IMR-90 (cell line): ENCODE measurements around the gene FBXW8. TPM values are rescaled to one million over a fixed set of nuclear protein-coding genes. Genes with fewer than 3 reads are reported as not detected.

Experiments
- ATAC-seq: fragments of 200-7000 bp; cut with Tn5 transposase; 2 replicates; pipeline ENCODE4 v1.9.1; 2020; ENCODE audit warnings: low read depth, mild to moderate bottlenecking, moderate library complexity
- BruUV-seq: library from RNA; stranded (reverse); fragments of 400-500 nt; replicated peaks from 2 replicates; lab custom pipeline; 2021; lab: Mats Ljungman, UMichigan
- CTCF ChIA-PET: fragments of 300-600 bp; formaldehyde crosslinking; extraction: SDS; loops from one replicate; lab custom pipeline; 2021; ENCODE audit warnings: antibody characterized with exemption; lab: Yijun Ruan, JAX
- POLR2A ChIA-PET: fragments of 300-600 bp; sonication (Branson Sonifier 250); formaldehyde crosslinking; loops from one replicate; lab custom pipeline; 2022; ENCODE audit warnings: antibody characterized with exemption; ENCODE audit not compliant: unreplicated experiment; lab: Charles Lee
- DNase-seq: peaks from one replicate; pipeline ENCODE4 v3.0.0; 2013
- H2AFZ ChIP-seq: replicated peaks from 2 replicates; pipeline ENCODE3; 2013; ENCODE audit warnings: low read length, mild to moderate bottlenecking; ENCODE audit not compliant: poor library complexity
- H2AK5ac ChIP-seq: 2 replicates; pipeline ENCODE4 v1.6.1; 2013; ENCODE audit warnings: low read depth, low read length, inconsistent platforms
- H2AK9ac ChIP-seq: replicated peaks from 2 replicates; pipeline ENCODE3; 2013; ENCODE audit warnings: mild to moderate bottlenecking, low read depth, low read length, moderate library complexity; ENCODE audit not compliant: poor library complexity
- H2BK120ac ChIP-seq: 2 replicates; pipeline ENCODE4 v1.6.1; 2013; ENCODE audit warnings: low read depth, low read length, inconsistent platforms
- H2BK15ac ChIP-seq: 3 replicates; pipeline ENCODE4 v1.6.1; 2013; ENCODE audit warnings: low read depth, low read length, inconsistent platforms
- H2BK20ac ChIP-seq: 2 replicates; pipeline ENCODE4 v1.6.1; 2013; ENCODE audit warnings: low read depth, mild to moderate bottlenecking, inconsistent platforms, low read length, moderate library complexity
- H2BK5ac ChIP-seq: 2 replicates; pipeline ENCODE4 v1.6.1; 2013; ENCODE audit warnings: mild to moderate bottlenecking, low read depth, low read length, inconsistent platforms; ENCODE audit not compliant: poor library complexity, severe bottlenecking
- H3K14ac ChIP-seq: replicated peaks from 2 replicates; pipeline ENCODE4 v1.6.1; 2013; ENCODE audit warnings: low read depth, low read length, inconsistent platforms
- H3K18ac ChIP-seq: 2 replicates; pipeline ENCODE4 v1.6.1; 2013; ENCODE audit warnings: low read depth, low read length, control low read depth
- H3K23ac ChIP-seq: 2 replicates; pipeline ENCODE4 v1.6.1; 2013; ENCODE audit warnings: low read depth, low read length, inconsistent platforms
- H3K27ac ChIP-seq: 2 replicates; pipeline ENCODE4 v1.5.1; 2013; ENCODE audit warnings: mild to moderate bottlenecking, control low read depth, low read length; ENCODE audit not compliant: insufficient read depth
- H3K27me3 ChIP-seq: 2 replicates; pipeline ENCODE4 v1.6.1; 2013; ENCODE audit warnings: low read length; ENCODE audit not compliant: control insufficient read depth, insufficient read depth
- H3K36me3 ChIP-seq: 2 replicates; pipeline ENCODE4 v1.6.1; 2013; ENCODE audit warnings: low read length, mixed read lengths; ENCODE audit not compliant: control insufficient read depth, insufficient read depth
- H3K4ac ChIP-seq: 2 replicates; pipeline ENCODE4 v1.6.1; 2013; ENCODE audit warnings: low read depth, low read length, inconsistent platforms
- H3K4me1 ChIP-seq: 2 replicates; pipeline ENCODE4 v1.6.1; 2013; ENCODE audit warnings: low read length, mixed read lengths; ENCODE audit not compliant: control insufficient read depth, insufficient read depth
- H3K4me2 ChIP-seq: 2 replicates; pipeline ENCODE4 v1.6.1; 2013; ENCODE audit warnings: low read depth, mild to moderate bottlenecking, control low read depth, low read length, moderate library complexity
- H3K4me3 ChIP-seq: 2 replicates; pipeline ENCODE4 v1.5.1; 2013; ENCODE audit warnings: low read depth, mild to moderate bottlenecking, control low read depth, low read length, moderate library complexity; ENCODE audit not compliant: insufficient read depth
- H3K56ac ChIP-seq: 2 replicates; pipeline ENCODE4 v1.6.1; 2013; ENCODE audit warnings: low read length, inconsistent platforms; ENCODE audit not compliant: insufficient read depth; ENCODE audit errors: extremely low read depth
- H3K79me1 ChIP-seq, 2 experiments: 2 replicates each; pipeline ENCODE4 v1.6.1; 2013; ENCODE audit warnings: low read length in 2 of 2, inconsistent platforms in 1 of 2, low read depth in 1 of 2
- H3K9ac ChIP-seq: 2 replicates; pipeline ENCODE4 v1.6.1; 2013; ENCODE audit warnings: low read depth, low read length, control low read depth
- H3K9me1 ChIP-seq: 2 replicates; pipeline ENCODE4 v1.6.1; 2013; ENCODE audit warnings: low read length, inconsistent platforms; ENCODE audit not compliant: insufficient read depth
- H3K9me3 ChIP-seq: 2 replicates; pipeline ENCODE4 v1.6.1; 2013; ENCODE audit warnings: low read length; ENCODE audit not compliant: control insufficient read depth, insufficient read depth
- H4K20me1 ChIP-seq: 2 replicates; pipeline ENCODE4 v1.6.1; 2013; ENCODE audit warnings: low read length, inconsistent platforms; ENCODE audit not compliant: insufficient read depth
- H4K5ac ChIP-seq: 2 replicates; pipeline ENCODE4 v1.6.1; 2013; ENCODE audit warnings: mild to moderate bottlenecking, low read depth, low read length, control low read depth
- H4K8ac ChIP-seq, 2 experiments: 2 replicates each; pipeline ENCODE4 v1.6.1; 2013; ENCODE audit warnings: low read depth in 2 of 2, low read length in 2 of 2, control low read depth in 1 of 2, inconsistent platforms in 1 of 2
- H4K91ac ChIP-seq: 2 replicates; pipeline ENCODE4 v1.6.1; 2013; ENCODE audit warnings: low read depth, low read length, inconsistent platforms; ENCODE audit not compliant: insufficient read depth
- BHLHE40 ChIP-seq: fragments of 150-350 bp; IDR thresholded peaks from 2 replicates; pipeline ENCODE4 v1.6.1; 2016; ENCODE audit warnings: mild to moderate bottlenecking, low read depth, low read length
- CHD1 ChIP-seq: IDR thresholded peaks from 2 replicates; pipeline ENCODE4 v1.6.1; 2012; ENCODE audit warnings: low read depth, low read length, improper control_type of control experiment
- ELK1 ChIP-seq: fragments of 150-350 bp; IDR thresholded peaks from 2 replicates; pipeline ENCODE4 v1.6.1; 2016; ENCODE audit warnings: low read depth, mild to moderate bottlenecking, low read length, moderate library complexity, borderline replicate concordance
- MAFK ChIP-seq: IDR thresholded peaks from 2 replicates; pipeline ENCODE4 v1.6.1; 2012; ENCODE audit warnings: low read depth, low read length, improper control_type of control experiment
- MAZ ChIP-seq: IDR thresholded peaks from 2 replicates; pipeline ENCODE4 v1.6.1; 2012; ENCODE audit warnings: low read depth, mild to moderate bottlenecking, low read length, improper control_type of control experiment, moderate library complexity, borderline replicate concordance
- MXI1 ChIP-seq: IDR thresholded peaks from 2 replicates; pipeline ENCODE4 v1.6.1; 2012; ENCODE audit warnings: low read depth, mild to moderate bottlenecking, low read length, moderate library complexity, borderline replicate concordance
- RAD21 ChIP-seq: IDR thresholded peaks from 2 replicates; pipeline ENCODE4 v1.6.1; 2012; ENCODE audit warnings: low read length, improper control_type of control experiment
- RCOR1 ChIP-seq: IDR thresholded peaks from 2 replicates; pipeline ENCODE4 v1.6.1; 2012; ENCODE audit warnings: mild to moderate bottlenecking, low read length, improper control_type of control experiment; ENCODE audit not compliant: insufficient replicate concordance
- SMC3 ChIP-seq: fragments of 150-350 bp; IDR thresholded peaks from 2 replicates; pipeline ENCODE4 v1.6.1; 2016; ENCODE audit warnings: low read depth, mild to moderate bottlenecking, antibody characterized with exemption, low read length, moderate library complexity
- WGBS, 2 experiments: methylation state at CpG; one replicate each; pipeline versions ENCODE4 v1.1.5 to v1.1.7; 2013; ENCODE audit warnings: missing lambda C conversion rate in 2 of 2; ENCODE audit not compliant: insufficient read length in 1 of 2; ENCODE audit errors: extremely low coverage in 2 of 2; 5-methylcytosine and 5-hydroxymethylcytosine counted together
- dilution Hi-C: fragments of 300-500 bp; cut with HindIII; formaldehyde crosslinking; loops from one replicate; pipeline ENCODE4 v1.14.3; 2018; ENCODE audit warnings: low sequenced_read_pairs; ENCODE audit not compliant: unreplicated experiment
- in situ Hi-C: fragments of 300-500 bp; cut with MboI; formaldehyde crosslinking; loops from 3 replicates; pipeline ENCODE4 v1.14.3; 2019; ENCODE audit warnings: low sequenced_read_pairs, inconsistent platforms, mixed read lengths
- intact Hi-C: fragments of 100-400 bp; cut with micrococcal nuclease; formaldehyde crosslinking; loops from 2 replicates; pipeline ENCODE4 v1.10.0; 2022
- polyA plus RNA-seq, 3 experiments: library from polyadenylated mRNA; depleted of rRNA; stranded (reverse); fragments of >200 nt; gene quantifications; 2 replicates each; pipeline ENCODE4 v1.2.3, GENCODE V29; 2012; ENCODE audit warnings: low replicate concordance in 1 of 3
- total RNA-seq: library from RNA; depleted of rRNA; stranded (reverse); fragments of >200 nt; gene quantifications from 2 replicates; pipeline ENCODE4 v1.2.3, GENCODE V29; 2012

FBXW8 gene
- total and polyA plus RNA-seq, 2 of the 4 experiments (the other 2 are of a cell fraction): 20.3 to 25.8 TPM

GRCh38 chr12:117018276-117018675 lies 107.5 kb downstream of the FBXW8 start:
- H3K4ac ChIP-seq: no peak overlapping the region
- no peak overlapping the region for H3K4me3 ChIP-seq
- no peak overlapping the region for H3K27ac ChIP-seq
- no TSS peak for BruUV-seq
- H2AFZ ChIP-seq: no peak overlapping the region
- no peaks in the 10 kb centered on the region for H3K9me1 ChIP-seq
- H2AK9ac ChIP-seq: no peak overlapping the region
- no peak overlapping the region for H3K4me2 ChIP-seq
- H2BK20ac ChIP-seq: no peak overlapping the region
- no peak overlapping the region for H2AK5ac ChIP-seq
- H3K18ac ChIP-seq: no peak overlapping the region
- no peak overlapping the region for H4K5ac ChIP-seq
- TF ChIP-seq BHLHE40 (no peak), SMC3 (no peak), CHD1 (no peak), MXI1 (no peak), RAD21 (no peak), MAFK (no peak), ELK1 (no peak), RCOR1 (no peak), MAZ (no peak)
- no peak overlapping the region for H2BK120ac ChIP-seq
- ATAC-seq: no peak
- no peak for DNase-seq
- intact Hi-C loops: no loop called here
- H3K4me1 ChIP-seq: no peaks in the 10 kb centered on the region
- no peak overlapping the region for H3K14ac ChIP-seq
- in situ Hi-C loops: no loop called here
- no peak overlapping the region for H3K9ac ChIP-seq
- WGBS, 2 experiments: 91% methylated on average over 10 of the region's 14 CpGs; no CpG with 5 or more reads in 1 of the 2 experiments
- no peaks in the 10 kb centered on the region for H3K27me3 ChIP-seq
- dilution Hi-C loops: no loop called here
- H4K8ac ChIP-seq: no peak overlapping the region
- peaks cover 32% of the 10 kb centered on the region for H3K36me3 ChIP-seq
- H4K91ac ChIP-seq: no peak overlapping the region
- H2BK5ac ChIP-seq: no peak overlapping the region
- peaks cover 10 to 31% of the 10 kb centered on the region in 2 experiments for H3K79me1 ChIP-seq
- ChIA-PET POLR2A (no interaction called here), CTCF (interaction anchor here (0.6 kb wide), 1 partner anchor 42 kb away, joined by 6 read pairs; no protein-coding TSS in a partner anchor)
- no peak overlapping the region for H3K56ac ChIP-seq
- H3K23ac ChIP-seq: no peak overlapping the region
- H4K20me1 ChIP-seq: peaks cover 18% of the 10 kb centered on the region
- no peak overlapping the region for H2BK15ac ChIP-seq
- peaks cover under 1% of the 10 kb centered on the region for H3K9me3 ChIP-seq
